H9 (cell line): Measurements from ENCODE around the gene SCYL3. TPM values are rescaled to one million over a fixed set of nuclear protein-coding genes. Genes with fewer than 3 reads are reported as not detected.

Experiments used
- DNase-seq: peaks from one replicate; pipeline ENCODE4 v3.0.0-alpha.2; 2017
- H2AFZ ChIP-seq: one replicate; pipeline ENCODE4 v1.6.1; 2013; ENCODE audit warnings: mild to moderate bottlenecking, low read length, control low read depth, moderate library complexity
- H2AK5ac ChIP-seq: 2 replicates; pipeline ENCODE4 v1.6.1; 2013; ENCODE audit warnings: low read length, control low read depth, mixed read lengths; ENCODE audit not compliant: insufficient read length
- H2BK120ac ChIP-seq: one replicate; pipeline ENCODE4 v1.6.1; 2013; ENCODE audit warnings: low read depth, mild to moderate bottlenecking, low read length, control low read depth, inconsistent platforms; ENCODE audit not compliant: poor library complexity, severe bottlenecking
- H2BK12ac ChIP-seq: 2 replicates; pipeline ENCODE4 v1.6.1; 2013; ENCODE audit warnings: low read length, control low read depth, mixed read lengths, low read depth; ENCODE audit not compliant: insufficient read length
- H2BK15ac ChIP-seq: 2 replicates; pipeline ENCODE4 v1.6.1; 2013; ENCODE audit warnings: low read depth, low read length, control low read depth
- H2BK20ac ChIP-seq: one replicate; pipeline ENCODE4 v1.6.1; 2013; ENCODE audit warnings: low read depth, mild to moderate bottlenecking, low read length, control low read depth, inconsistent platforms; ENCODE audit not compliant: poor library complexity, severe bottlenecking
- H2BK5ac ChIP-seq: 2 replicates; pipeline ENCODE4 v1.6.1; 2013; ENCODE audit warnings: low read length, control low read depth, mixed read lengths; ENCODE audit not compliant: insufficient read length
- H3K14ac ChIP-seq: 2 replicates; pipeline ENCODE4 v1.6.1; 2013; ENCODE audit warnings: low read length, control low read depth; ENCODE audit not compliant: insufficient read depth
- H3K18ac ChIP-seq: 2 replicates; pipeline ENCODE4 v1.6.1; 2013; ENCODE audit warnings: low read depth, mild to moderate bottlenecking, mixed read lengths, low read length, control low read depth; ENCODE audit not compliant: insufficient read length
- H3K23ac ChIP-seq: 2 replicates; pipeline ENCODE4 v1.6.1; 2013; ENCODE audit warnings: low read length, control low read depth, mixed read lengths, low read depth; ENCODE audit not compliant: insufficient read length
- H3K23me2 ChIP-seq: 2 replicates; pipeline ENCODE4 v1.6.1; 2013; ENCODE audit warnings: low read depth, mild to moderate bottlenecking, mixed read lengths, low read length, control low read depth; ENCODE audit not compliant: insufficient read length, poor library complexity, severe bottlenecking
- H3K27ac ChIP-seq: 2 replicates; pipeline ENCODE4 v1.5.1; 2013; ENCODE audit warnings: low read length, control low read depth, mixed read lengths, low read depth; ENCODE audit not compliant: insufficient read length
- H3K27me3 ChIP-seq: 2 replicates; pipeline ENCODE4 v1.6.1; 2013; ENCODE audit warnings: low read length, control low read depth, inconsistent platforms; ENCODE audit not compliant: insufficient read depth
- H3K4ac ChIP-seq: 2 replicates; pipeline ENCODE4 v1.6.1; 2013; ENCODE audit warnings: low read depth, mild to moderate bottlenecking, control low read depth, inconsistent platforms, low read length, moderate library complexity
- H3K4me1 ChIP-seq: 2 replicates; pipeline ENCODE4 v1.6.1; 2013; ENCODE audit warnings: low read length, control low read depth, inconsistent platforms; ENCODE audit not compliant: insufficient read depth
- H3K4me2 ChIP-seq: 2 replicates; pipeline ENCODE4 v1.6.1; 2013; ENCODE audit warnings: low read length, control low read depth, mixed read lengths; ENCODE audit not compliant: insufficient read length, insufficient read depth
- H3K56ac ChIP-seq: 2 replicates; pipeline ENCODE4 v1.6.1; 2013; ENCODE audit warnings: low read depth, mild to moderate bottlenecking, mixed read lengths, low read length, control low read depth; ENCODE audit not compliant: insufficient read length
- H3K79me1 ChIP-seq: 2 replicates; pipeline ENCODE4 v1.6.1; 2013; ENCODE audit warnings: low read depth, mild to moderate bottlenecking, moderate library complexity, low read length, control low read depth, inconsistent platforms; ENCODE audit not compliant: insufficient read depth, poor library complexity, severe bottlenecking
- H3K79me2 ChIP-seq: 2 replicates; pipeline ENCODE4 v1.6.1; 2013; ENCODE audit warnings: low read length, control low read depth, inconsistent platforms; ENCODE audit not compliant: insufficient read depth
- H3K9ac ChIP-seq: 2 replicates; pipeline ENCODE4 v1.6.1; 2013; ENCODE audit warnings: low read length, control low read depth, mixed read lengths; ENCODE audit not compliant: insufficient read length; ENCODE audit errors: extremely low read depth
- H3K9me3 ChIP-seq: one replicate; pipeline ENCODE4 v1.6.1; 2013; ENCODE audit warnings: low read depth, low read length, inconsistent platforms; ENCODE audit not compliant: control insufficient read depth
- H3T11ph ChIP-seq: one replicate; pipeline ENCODE4 v1.6.1; 2013; ENCODE audit warnings: mild to moderate bottlenecking, low read length, control low read depth, inconsistent platforms
- H4K20me1 ChIP-seq: one replicate; pipeline ENCODE4 v1.6.1; 2013; ENCODE audit not compliant: control insufficient read depth, insufficient read length, insufficient read depth
- H4K5ac ChIP-seq: 2 replicates; pipeline ENCODE4 v1.6.1; 2013; ENCODE audit warnings: low read depth, mild to moderate bottlenecking, mixed read lengths, low read length, control low read depth; ENCODE audit not compliant: insufficient read length
- H4K8ac ChIP-seq: replicated peaks from 2 replicates; pipeline ENCODE4 v1.6.1; 2013; ENCODE audit warnings: low read length, control low read depth, mixed read lengths, low read depth; ENCODE audit not compliant: insufficient read length
- H4K91ac ChIP-seq: 2 replicates; pipeline ENCODE4 v1.6.1; 2013; ENCODE audit warnings: low read depth, mild to moderate bottlenecking, moderate library complexity, mixed read lengths, low read length, control low read depth; ENCODE audit not compliant: insufficient read length
- H3K27ac Mint-ChIP-seq, 3 experiments: 2 replicates in 2 of 3; 3 replicates in 1 of 3; pipeline ENCODE4 v1.8.0; 2020 to 2021; ENCODE audit warnings: mixed read lengths in 3 of 3, mild to moderate bottlenecking in 1 of 3, moderate library complexity in 1 of 3
- H3K27me3 Mint-ChIP-seq: 2 replicates; pipeline ENCODE4 v1.8.0; 2021; ENCODE audit warnings: low read depth, mild to moderate bottlenecking, moderate library complexity, mixed read lengths
- H3K36me3 Mint-ChIP-seq, 3 experiments: 2 replicates in 2 of 3; 3 replicates in 1 of 3; pipeline ENCODE4 v1.8.0; 2020 to 2021; ENCODE audit warnings: low read depth in 3 of 3, mixed read lengths in 3 of 3; ENCODE audit not compliant: insufficient read depth in 1 of 3
- H3K4me1 Mint-ChIP-seq, 2 experiments: 2 replicates each; pipeline ENCODE4 v1.8.0; 2020; ENCODE audit warnings: mixed read lengths in 2 of 2
- H3K4me3 Mint-ChIP-seq, 2 experiments: 2 replicates in 1 of 2; 3 replicates in 1 of 2; pipeline ENCODE4 v1.8.0; 2020 to 2021; ENCODE audit warnings: mild to moderate bottlenecking in 2 of 2, mixed read lengths in 2 of 2, moderate library complexity in 1 of 2
- H3K9me3 Mint-ChIP-seq, 2 experiments: 2 replicates in 1 of 2; 3 replicates in 1 of 2; pipeline ENCODE4 v1.8.0; 2020; ENCODE audit warnings: mild to moderate bottlenecking in 2 of 2, mixed read lengths in 2 of 2, moderate library complexity in 1 of 2
- CTCF ChIP-seq: fragments of 200-600 bp; sonication (generic); conservative IDR thresholded peaks from 3 replicates; pipeline ENCODE4 v1.8.0; 2021; ENCODE audit warnings: antibody characterized with exemption, mild to moderate bottlenecking
- WGBS: extraction: QIAGEN DNeasy Blood & Tissue Kit; methylation state at CpG from one replicate; pipeline ENCODE4 v1.1.7; 2013; ENCODE audit warnings: missing lambda C conversion rate, low lambda C conversion rate, mixed read lengths; ENCODE audit not compliant: insufficient read length; ENCODE audit errors: extremely low coverage; 5-methylcytosine and 5-hydroxymethylcytosine counted together
- total RNA-seq: library from RNA; stranded (reverse); gene quantifications from 2 replicates; pipeline ENCODE4 v1.2.1, GENCODE V29; 2021

Gene SCYL3
- total RNA-seq, 1 experiment from 2014 or later: 3.9 TPM

GRCh38 chr1:169877800-169878491 is 15.8 kb downstream of the SCYL3 start:
- Histone ChIP-seq H4K91ac (no peak overlapping the region), H4K8ac (no peak overlapping the region), H2BK15ac (no peak overlapping the region), H3K27ac (no peak overlapping the region), H3K23me2 (no peaks in the 10 kb centered on the region), H2BK20ac (no peak overlapping the region), H3K79me2 (no peaks in the 10 kb centered on the region), H3K4me1 (no peaks in the 10 kb centered on the region), H3T11ph (no peak overlapping the region), H3K9me3 (peaks cover 2% of the 10 kb centered on the region), H3K56ac (no peak overlapping the region), H3K9ac (no peak overlapping the region), H2BK5ac (no peak overlapping the region), H3K4me2 (no peak overlapping the region), H2BK120ac (no peak overlapping the region), H4K5ac (no peak overlapping the region), H4K20me1 (no peaks in the 10 kb centered on the region), H3K18ac (no peak overlapping the region), H3K4ac (no peak overlapping the region), H3K14ac (no peak overlapping the region), H2AFZ (no peak overlapping the region), H3K23ac (no peak overlapping the region), H3K79me1 (no peaks in the 10 kb centered on the region), H2AK5ac (no peak overlapping the region), H3K27me3 (no peaks in the 10 kb centered on the region), H2BK12ac (no peak overlapping the region)
- Mint-ChIP-seq H3K9me3 (peaks cover 3 to 7% of the 10 kb centered on the region in 2 experiments), H3K4me3 (no peak overlapping the region), H3K27ac (no peak overlapping the region), H3K4me1 (no peaks in the 10 kb centered on the region), H3K27me3 (no peaks in the 10 kb centered on the region), H3K36me3 (peaks cover 33 to 53% (median 45%) of the 10 kb centered on the region in 3 experiments)
- DNase-seq: no peak
- WGBS: no CpG with 5 or more reads among the region's 2 CpGs
- TF ChIP-seq CTCF: no peak
